ENCODE data around the gene ZSCAN5B.

Gene ZSCAN5B

GRCh38 chr19:56199687-56200086, 2.1 kb upstream of the ZSCAN5B start:
- H3K36me3 ChIP-seq (ENCODE audit: control insufficient read depth in 4 of 4, insufficient read depth in 4 of 4, low read length in 3 of 4) = no peaks in the 10 kb centered on the region
- DNase-seq = no peak
- H3K9me3 ChIP-seq (ENCODE audit: control extremely low read depth in 1 of 5, control insufficient read depth in 4 of 5, insufficient read depth in 2 of 5, low read depth in 1 of 5, low read length in 4 of 5) = peaks cover 0 to 2% (median 0%) of the 10 kb centered on the region in 5 experiments
- H3K27me3 ChIP-seq (replicated peaks in 2 of 5; ENCODE audit: control insufficient read depth in 4 of 5, insufficient read depth in 5 of 5, low read length in 4 of 5) = no peaks in the 10 kb centered on the region
- ChIA-PET CTCF (no interaction called here), POLR2A (no interaction called here)
- H3K4me1 ChIP-seq (ENCODE audit: control extremely low read depth in 1 of 4, control insufficient read depth in 4 of 4, insufficient read depth in 4 of 4, low read length in 3 of 4) = no peaks in the 10 kb centered on the region
- WGBS (ENCODE audit: insufficient coverage) = 73% methylated on average over 5 of the region's 7 CpGs
- no peak overlapping the region for H3K4me3 ChIP-seq (ENCODE audit: control insufficient read depth in 1 of 7, extremely low read depth in 1 of 7, insufficient read depth in 4 of 7, low read depth in 2 of 7, low read length in 6 of 7)
- H3K27ac ChIP-seq (ENCODE audit: insufficient read depth in 1 of 2, low read depth in 1 of 2, low read length in 2 of 2, poor library complexity in 1 of 2, severe bottlenecking in 2 of 2) = no peak overlapping the region

GRCh38 chr19:56193981-56194640, 3.5 kb downstream of the ZSCAN5B start:
- H3K4me3 ChIP-seq (ENCODE audit: control insufficient read depth in 1 of 7, extremely low read depth in 1 of 7, insufficient read depth in 4 of 7, low read depth in 2 of 7, low read length in 6 of 7) = no peak overlapping the region
- ChIA-PET CTCF (no interaction called here), POLR2A (no interaction called here)
- WGBS (ENCODE audit: insufficient coverage) = 95% methylated on average over 4 of the region's 12 CpGs
- H3K27me3 ChIP-seq (replicated peaks in 2 of 5; ENCODE audit: control insufficient read depth in 4 of 5, insufficient read depth in 5 of 5, low read length in 4 of 5) = no peaks in the 10 kb centered on the region
- no peak overlapping the region for H3K27ac ChIP-seq (ENCODE audit: insufficient read depth in 1 of 2, low read depth in 1 of 2, low read length in 2 of 2, poor library complexity in 1 of 2, severe bottlenecking in 2 of 2)
- no peaks in the 10 kb centered on the region for H3K4me1 ChIP-seq (ENCODE audit: control extremely low read depth in 1 of 4, control insufficient read depth in 4 of 4, insufficient read depth in 4 of 4, low read length in 3 of 4)
- no peak for DNase-seq
- no peaks in the 10 kb centered on the region for H3K9me3 ChIP-seq (ENCODE audit: control extremely low read depth in 1 of 5, control insufficient read depth in 4 of 5, insufficient read depth in 2 of 5, low read depth in 1 of 5, low read length in 4 of 5)
- H3K36me3 ChIP-seq (ENCODE audit: control insufficient read depth in 4 of 4, insufficient read depth in 4 of 4, low read length in 3 of 4) = no peaks in the 10 kb centered on the region

GRCh38 chr19:56191711-56192110, 5.9 kb downstream of the ZSCAN5B start:
- POLR2A ChIA-PET = no interaction called here
- Histone ChIP-seq H3K27me3 (replicated peaks in 2 of 5; ENCODE audit: control insufficient read depth in 4 of 5, insufficient read depth in 5 of 5, low read length in 4 of 5) (no peaks in the 10 kb centered on the region), H3K4me3 (ENCODE audit: control insufficient read depth in 1 of 7, extremely low read depth in 1 of 7, insufficient read depth in 4 of 7, low read depth in 2 of 7, low read length in 6 of 7) (no peak overlapping the region), H3K36me3 (ENCODE audit: control insufficient read depth in 4 of 4, insufficient read depth in 4 of 4, low read length in 3 of 4) (no peaks in the 10 kb centered on the region), H3K4me1 (ENCODE audit: control extremely low read depth in 1 of 4, control insufficient read depth in 4 of 4, insufficient read depth in 4 of 4, low read length in 3 of 4) (no peaks in the 10 kb centered on the region), H3K9me3 (ENCODE audit: control extremely low read depth in 1 of 5, control insufficient read depth in 4 of 5, insufficient read depth in 2 of 5, low read depth in 1 of 5, low read length in 4 of 5) (no peaks in the 10 kb centered on the region), H3K27ac (ENCODE audit: insufficient read depth in 1 of 2, low read depth in 1 of 2, low read length in 2 of 2, poor library complexity in 1 of 2, severe bottlenecking in 2 of 2) (no peak overlapping the region)
- WGBS (ENCODE audit: insufficient coverage) = 94% methylated on average over 8 of the region's 10 CpGs
- CTCF ChIA-PET = no interaction called here
- no peak for DNase-seq

- H3K9me3 ChIP-seq (ENCODE audit: control extremely low read depth in 1 of 5, control insufficient read depth in 4 of 5, insufficient read depth in 2 of 5, low read depth in 1 of 5, low read length in 4 of 5) = no peaks in the 10 kb centered on the region
- WGBS (ENCODE audit: insufficient coverage) = 82% methylated on average over 3 of the region's 7 CpGs
- H3K4me3 ChIP-seq (ENCODE audit: control insufficient read depth in 1 of 7, extremely low read depth in 1 of 7, insufficient read depth in 4 of 7, low read depth in 2 of 7, low read length in 6 of 7) = no peak overlapping the region
- H3K27me3 ChIP-seq (replicated peaks in 2 of 5; ENCODE audit: control insufficient read depth in 4 of 5, insufficient read depth in 5 of 5, low read length in 4 of 5) = no peaks in the 10 kb centered on the region
- no peaks in the 10 kb centered on the region for H3K36me3 ChIP-seq (ENCODE audit: control insufficient read depth in 4 of 4, insufficient read depth in 4 of 4, low read length in 3 of 4)
- CTCF ChIA-PET = no interaction called here
- no peak for DNase-seq
- H3K4me1 ChIP-seq (ENCODE audit: control extremely low read depth in 1 of 4, control insufficient read depth in 4 of 4, insufficient read depth in 4 of 4, low read length in 3 of 4) = peaks cover 0 to under 1% (median 0%) of the 10 kb centered on the region in 4 experiments
- POLR2A ChIA-PET = no interaction called here
- H3K27ac ChIP-seq (ENCODE audit: insufficient read depth in 1 of 2, low read depth in 1 of 2, low read length in 2 of 2, poor library complexity in 1 of 2, severe bottlenecking in 2 of 2) = no peak overlapping the region
These were observed 6.5 kb downstream of the ZSCAN5B start for GRCh38 chr19:56191115-56191514.

GRCh38 chr19:56189785-56190184, 7.8 kb downstream of the ZSCAN5B start:
- no peak overlapping the region for H3K27ac ChIP-seq (ENCODE audit: insufficient read depth in 1 of 2, low read depth in 1 of 2, low read length in 2 of 2, poor library complexity in 1 of 2, severe bottlenecking in 2 of 2)
- no peak for DNase-seq
- H3K9me3 ChIP-seq (ENCODE audit: control extremely low read depth in 1 of 5, control insufficient read depth in 4 of 5, insufficient read depth in 2 of 5, low read depth in 1 of 5, low read length in 4 of 5) = no peaks in the 10 kb centered on the region
- H3K4me1 ChIP-seq (ENCODE audit: control extremely low read depth in 1 of 4, control insufficient read depth in 4 of 4, insufficient read depth in 4 of 4, low read length in 3 of 4) = peaks cover 0 to 8% (median 2%) of the 10 kb centered on the region in 4 experiments
- no peaks in the 10 kb centered on the region for H3K36me3 ChIP-seq (ENCODE audit: control insufficient read depth in 4 of 4, insufficient read depth in 4 of 4, low read length in 3 of 4)
- H3K27me3 ChIP-seq (replicated peaks in 2 of 5; ENCODE audit: control insufficient read depth in 4 of 5, insufficient read depth in 5 of 5, low read length in 4 of 5) = no peaks in the 10 kb centered on the region
- H3K4me3 ChIP-seq (ENCODE audit: control insufficient read depth in 1 of 7, extremely low read depth in 1 of 7, insufficient read depth in 4 of 7, low read depth in 2 of 7, low read length in 6 of 7) = no peak overlapping the region
- 86% methylated on average over 17 of the region's 17 CpGs for WGBS (ENCODE audit: insufficient coverage)
- ChIA-PET CTCF (no interaction called here), POLR2A (no interaction called here)

GRCh38 chr19:56177564-56178243, 19.9 kb downstream of the ZSCAN5B start:
- POLR2A ChIA-PET = no interaction called here
- 70% methylated on average over 9 of the region's 11 CpGs for WGBS (ENCODE audit: insufficient coverage)
- DNase-seq = no peak
- no peaks in the 10 kb centered on the region for H3K36me3 ChIP-seq (ENCODE audit: control insufficient read depth in 4 of 4, insufficient read depth in 4 of 4, low read length in 3 of 4)
- H3K4me1 ChIP-seq (ENCODE audit: control extremely low read depth in 1 of 4, control insufficient read depth in 4 of 4, insufficient read depth in 4 of 4, low read length in 3 of 4) = no peaks in the 10 kb centered on the region
- H3K27me3 ChIP-seq (replicated peaks in 2 of 5; ENCODE audit: control insufficient read depth in 4 of 5, insufficient read depth in 5 of 5, low read length in 4 of 5) = peaks cover 0 to 21% (median 4%) of the 10 kb centered on the region in 5 experiments
- H3K4me3 ChIP-seq (ENCODE audit: control insufficient read depth in 1 of 7, extremely low read depth in 1 of 7, insufficient read depth in 4 of 7, low read depth in 2 of 7, low read length in 6 of 7) = no peak overlapping the region
- no peaks in the 10 kb centered on the region for H3K9me3 ChIP-seq (ENCODE audit: control extremely low read depth in 1 of 5, control insufficient read depth in 4 of 5, insufficient read depth in 2 of 5, low read depth in 1 of 5, low read length in 4 of 5)
- no peak overlapping the region for H3K27ac ChIP-seq (ENCODE audit: insufficient read depth in 1 of 2, low read depth in 1 of 2, low read length in 2 of 2, poor library complexity in 1 of 2, severe bottlenecking in 2 of 2)
- CTCF ChIA-PET = interaction anchor here (0.6 to 2.0 kb wide), 4 partner anchors 9 to 36 kb away, joined by 3 to 5 read pairs (median 3); no protein-coding TSS in a partner anchor

GRCh38 chr19:56176881-56177280, 20.7 kb downstream of the ZSCAN5B start:
- H3K4me3 ChIP-seq (ENCODE audit: control insufficient read depth in 1 of 7, extremely low read depth in 1 of 7, insufficient read depth in 4 of 7, low read depth in 2 of 7, low read length in 6 of 7) = no peak overlapping the region
- 98% methylated on average over 17 of the region's 18 CpGs for WGBS (ENCODE audit: insufficient coverage)
- no peaks in the 10 kb centered on the region for H3K36me3 ChIP-seq (ENCODE audit: control insufficient read depth in 4 of 4, insufficient read depth in 4 of 4, low read length in 3 of 4)
- H3K9me3 ChIP-seq (ENCODE audit: control extremely low read depth in 1 of 5, control insufficient read depth in 4 of 5, insufficient read depth in 2 of 5, low read depth in 1 of 5, low read length in 4 of 5) = no peaks in the 10 kb centered on the region
- peaks cover 0 to 21% (median 2%) of the 10 kb centered on the region in 5 experiments for H3K27me3 ChIP-seq (replicated peaks in 2 of 5; ENCODE audit: control insufficient read depth in 4 of 5, insufficient read depth in 5 of 5, low read length in 4 of 5)
- ChIA-PET CTCF (interaction anchor here (0.7 kb wide), 1 partner anchor 22 kb away, joined by 3 read pairs; no protein-coding TSS in a partner anchor), POLR2A (no interaction called here)
- DNase-seq = no peak
- no peak overlapping the region for H3K27ac ChIP-seq (ENCODE audit: insufficient read depth in 1 of 2, low read depth in 1 of 2, low read length in 2 of 2, poor library complexity in 1 of 2, severe bottlenecking in 2 of 2)
- peaks cover 0 to 4% (median 1%) of the 10 kb centered on the region in 4 experiments for H3K4me1 ChIP-seq (ENCODE audit: control extremely low read depth in 1 of 4, control insufficient read depth in 4 of 4, insufficient read depth in 4 of 4, low read length in 3 of 4)

All from common myeloid progenitor, CD34-positive (primary cell).